Adrenal gland (tissue), 19 donors: ENCODE data around the gene OVOL2. TPM values are rescaled to one million over a fixed set of nuclear protein-coding genes. Genes with fewer than 3 reads are reported as not detected.
A peak's percentile ranks its signal among the peaks of the same experiment; 100 is the strongest.
"Not testable (repeated sequence)": the region's sequence is repeated elsewhere in the genome, so short reads cannot be mapped to it uniquely, and the experiment has no call there.

Source experiments
- DNase-seq, 7 donors: peaks; one replicate each; pipeline ENCODE4 v3.0.0-alpha.2; 2019 to 2020
- H3K27ac ChIP-seq, 5 donors: fragments of 200-600 bp; sonication (generic) in 4 of 5; 1 replicate in 3 of 5; 2 replicates in 2 of 5; pipeline versions ENCODE4 v1.5.1 to v1.8.0; 2016 to 2020; ENCODE audit warnings: mild to moderate bottlenecking in 1 of 5
- H3K27me3 ChIP-seq: fragments of 200-600 bp; 2 replicates; pipeline ENCODE4 v1.8.0; 2021
- H3K36me3 ChIP-seq, 2 donors: fragments of 200-600 bp; replicated peaks in 1 of 2; 1 replicate in 1 of 2; 2 replicates in 1 of 2; pipeline versions ENCODE4 v1.5.1 to v1.8.0; 2018 to 2022
- H3K4me1 ChIP-seq, 2 donors: fragments of 200-600 bp; replicated peaks in 1 of 2; 1 replicate in 1 of 2; 2 replicates in 1 of 2; pipeline versions ENCODE4 v1.5.1 to v1.8.0; 2018 to 2021
- H3K4me3 ChIP-seq, 4 donors: fragments of 200-600 bp; sonication (generic) in 3 of 4; one replicate each; pipeline ENCODE4 v1.5.1; 2016 to 2018
- H3K9me3 ChIP-seq, 3 donors: fragments of 200-600 bp; sonication (generic) in 1 of 3; replicated peaks in 1 of 3; 1 replicate in 2 of 3; 2 replicates in 1 of 3; pipeline versions ENCODE4 v1.5.1 to v1.8.0; 2016 to 2021
- CTCF ChIP-seq, 6 experiments: fragments of 450-650 bp in 4 of 6; fragments of 200-600 bp in 2 of 6; sonication (generic) in 1 of 6; IDR thresholded peaks; 1 replicate in 5 of 6; 2 replicates in 1 of 6; pipeline versions ENCODE4 v1.5.1 to v1.8.0; 2016 to 2021; ENCODE audit warnings: antibody characterized with exemption in 6 of 6, mild to moderate bottlenecking in 2 of 6, moderate library complexity in 1 of 6
- POLR2A ChIP-seq, 2 donors: fragments of 450-650 bp; IDR thresholded peaks; one replicate each; pipeline ENCODE4 v1.6.1; 2017; ENCODE audit warnings: antibody characterized with exemption in 2 of 2, mild to moderate bottlenecking in 2 of 2, moderate library complexity in 1 of 2
- WGBS, 4 donors: extraction: QIAGEN DNeasy Blood & Tissue Kit in 2 of 4; methylation state at CpG; one replicate each; pipeline versions ENCODE4 v1.1.5 to v1.1.7; 2013 to 2017; 5-methylcytosine and 5-hydroxymethylcytosine counted together
- intact Hi-C, 2 donors: fragments of 100-400 bp; cut with DNase I; formaldehyde crosslinking; loops; one replicate each; pipeline versions ENCODE4 v1.14.1 to v1.15.0; 2022 to 2023
- long read RNA-seq, 10 donors: library from polyadenylated mRNA in 3 of 10; unstranded in 2 of 10; stranded (forward) in 1 of 10; transcript quantifications; one replicate each; pipeline ENCODE4 v2.0.0 and lab custom pipeline, GENCODE V29; 2021 to 2026
- polyA plus RNA-seq, 3 donors: library from polyadenylated mRNA; stranded (reverse); fragments of 200-250 nt in 2 of 3; fragments of 350-450 nt in 1 of 3; fragmentation: Illumina TruSeq in 1 of 3; extraction: RNeasy Lipid Tissue Mini Kit (QIAGEN cat#74804) in 1 of 3; gene quantifications; one replicate each; pipeline ENCODE4 v1.2.3, GENCODE V29; 2013 to 2014
- total RNA-seq, 9 donors: library from RNA; depleted of rRNA in 4 of 9; stranded (reverse); fragments of >200 nt in 4 of 9; fragments of 120-200 nt in 1 of 9; fragmentation: NEBNext Ultra II Directional in 1 of 9; extraction: Animal tissue kit (Norgen Biotek cat#: 25700) in 1 of 9; gene quantifications; one replicate each; pipeline versions ENCODE4 v1.1.0 to v1.2.4, GENCODE V29; 2013 to 2023
- donor health status: healthy with polysubstance abuse.
- donor health status: Bipolar disorder and iron deficiency.
- donor health status: DM: yes; HTN: yes; CAD: no.
- donor health status: DM: no; HTN: no; CAD: no.
- donor health status: DM: no; HTN: no; CAD: no.
- donor health status: DM: yes; HTN: yes; CAD: no.

OVOL2 gene
- total RNA-seq (not detected), polyA plus RNA-seq (not detected)
- long read RNA-seq, donor 1 = 0 reads
- long read RNA-seq, donor 2 = 0 reads
- long read RNA-seq, donor 3, partial matches to known transcripts = 25 of 32 reads
- long read RNA-seq, donor 3, other reads (novel, unspliced or antisense) = 7 of 32 reads
- long read RNA-seq, donor 4 = 0 reads
- long read RNA-seq, donor 5 = 0 reads
- long read RNA-seq, donor 6, partial matches to known transcripts = 0 of 1 reads
- long read RNA-seq, donor 6, other reads (novel, unspliced or antisense) = 1 of 1 reads
- long read RNA-seq, donor 7, partial matches to known transcripts = 26 of 26 reads
- long read RNA-seq, donor 7, other reads (novel, unspliced or antisense) = 0 of 26 reads
- long read RNA-seq, donor 8 = 0 reads
- long read RNA-seq, donor 9 = 0 reads
- long read RNA-seq, donor 10, partial matches to known transcripts = 31 of 36 reads
- long read RNA-seq, donor 10, other reads (novel, unspliced or antisense) = 5 of 36 reads

DNA sequence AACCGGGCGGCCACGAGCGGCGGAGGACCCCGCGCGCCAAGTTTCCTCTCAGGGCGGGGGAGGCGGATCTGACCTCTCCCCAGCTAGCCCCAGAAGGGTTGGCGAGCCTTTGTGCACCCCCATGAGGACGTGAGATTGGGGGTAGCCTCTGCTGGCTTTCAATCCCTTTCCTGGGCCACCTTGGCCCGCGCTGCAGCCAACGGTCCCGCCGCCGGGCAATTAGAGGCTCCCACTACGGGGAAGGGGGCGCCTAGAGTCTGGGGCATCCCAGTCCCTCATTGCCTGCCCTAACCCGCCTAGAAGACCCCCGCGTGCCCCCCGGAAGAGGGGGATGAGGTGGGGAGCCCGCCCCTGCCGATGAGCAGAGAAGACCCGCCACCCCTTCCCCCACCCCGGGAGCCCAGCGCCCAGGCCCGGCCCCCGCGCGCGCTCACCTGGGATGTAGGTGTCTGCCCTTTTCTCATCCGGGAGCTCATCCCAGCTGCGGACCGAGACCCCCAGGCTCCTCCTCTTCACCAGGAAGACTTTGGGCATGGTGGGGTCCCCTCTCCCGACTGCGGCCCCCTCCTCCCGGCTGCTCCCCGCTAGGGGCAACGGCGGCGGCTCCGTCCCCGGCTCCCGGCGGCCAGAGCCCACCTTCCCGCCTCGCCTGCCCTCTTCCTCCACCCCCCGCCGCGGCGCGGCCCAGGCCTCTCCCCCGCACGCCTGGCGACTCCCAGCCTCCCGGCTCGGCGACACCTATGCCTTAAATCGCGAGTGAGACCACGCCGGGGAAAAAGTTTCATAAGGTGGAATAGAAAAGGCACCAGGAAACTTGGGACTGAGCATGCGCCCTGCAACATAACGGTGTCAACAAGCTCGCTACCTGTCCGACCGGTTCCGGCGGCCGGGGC, at the start of gene OVOL2:
Gene OVOL2 (minus strand): TSS at position 816 of the 893 bp plus-strand sequence. CDS start 282 bp downstream, at position 534.
- no peak within 1 kb of the TSS for H3K27ac ChIP-seq
- H3K4me1 ChIP-seq = peaks cover 10 to 19% of the 10 kb centered on the region in 2 donors
- TF ChIP-seq CTCF (IDR thresholded peaks at IDR 0.05) (no peak), POLR2A (IDR thresholded peaks at IDR 0.05) (no peak)
- WGBS, 4 donors = 0 to 2% (median 1%) methylated on average over 15 to 73 of the region's 73 CpGs
- intact Hi-C loops = no loop called here
- no peak for DNase-seq
- H3K36me3 ChIP-seq = no peaks in the 10 kb centered on the region
- H3K9me3 ChIP-seq = no peaks in the 10 kb centered on the region
- peak within 1 kb of the TSS in 2 of 4 donors; percentile 25 to 46 for H3K4me3 ChIP-seq
- H3K27me3 ChIP-seq = peaks cover 61% of the 10 kb centered on the region

GRCh38 chr20:18103497-18103896, 45.8 kb upstream of the OVOL2 start:
- intact Hi-C loops = no loop called here
- H3K4me3 ChIP-seq = no peak overlapping the region
- no peak overlapping the region for H3K27ac ChIP-seq
- no peaks in the 10 kb centered on the region for H3K9me3 ChIP-seq
- 61 to 64% (median 62%) methylated on average over 1 of the region's 1 CpG for WGBS, 4 donors
- H3K4me1 ChIP-seq = no peaks in the 10 kb centered on the region
- no peaks in the 10 kb centered on the region for H3K27me3 ChIP-seq
- H3K36me3 ChIP-seq = no peaks in the 10 kb centered on the region
- DNase-seq = no peak
- TF ChIP-seq POLR2A (IDR thresholded peaks at IDR 0.05) (no peak), CTCF (IDR thresholded peaks at IDR 0.05) (no peak)

DNA sequence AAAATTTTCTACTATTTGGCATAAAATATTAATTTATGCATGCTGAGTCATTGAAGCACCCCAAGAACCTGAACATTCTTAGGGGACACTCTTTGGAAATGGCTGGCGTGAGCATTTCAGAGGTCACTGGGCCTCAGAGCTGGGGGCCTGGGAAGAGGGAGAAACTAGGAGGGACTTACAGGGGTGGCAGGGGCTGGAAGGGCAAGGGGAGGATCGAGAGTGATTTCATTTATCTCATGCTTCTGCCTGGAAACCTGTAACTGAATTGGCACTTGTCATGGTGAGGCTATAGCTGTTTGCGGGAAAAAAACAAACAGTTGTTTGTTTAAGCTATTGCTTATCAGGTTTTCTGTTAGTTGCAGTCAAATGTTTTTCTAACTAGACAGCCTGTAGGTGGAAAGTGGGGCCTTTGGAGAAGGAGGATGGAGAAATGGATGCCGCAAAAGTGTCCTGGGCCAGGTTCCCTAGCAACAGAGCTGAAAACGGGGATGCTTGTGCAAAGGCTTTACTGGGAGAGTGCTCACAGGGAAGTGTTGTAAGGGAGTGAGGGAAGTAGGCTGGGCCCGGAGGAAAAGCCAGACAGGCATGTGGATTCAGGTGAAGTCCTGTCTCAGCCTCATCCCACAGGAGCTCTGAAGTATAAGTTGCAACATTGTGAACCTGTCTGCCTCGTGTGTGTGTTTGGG, 43.6 kb upstream of the OVOL2 start:
- intact Hi-C loops = no loop called here
- 51 to 56% (median 55%) methylated on average over 7 of the region's 7 CpGs for WGBS, 4 donors

DNA sequence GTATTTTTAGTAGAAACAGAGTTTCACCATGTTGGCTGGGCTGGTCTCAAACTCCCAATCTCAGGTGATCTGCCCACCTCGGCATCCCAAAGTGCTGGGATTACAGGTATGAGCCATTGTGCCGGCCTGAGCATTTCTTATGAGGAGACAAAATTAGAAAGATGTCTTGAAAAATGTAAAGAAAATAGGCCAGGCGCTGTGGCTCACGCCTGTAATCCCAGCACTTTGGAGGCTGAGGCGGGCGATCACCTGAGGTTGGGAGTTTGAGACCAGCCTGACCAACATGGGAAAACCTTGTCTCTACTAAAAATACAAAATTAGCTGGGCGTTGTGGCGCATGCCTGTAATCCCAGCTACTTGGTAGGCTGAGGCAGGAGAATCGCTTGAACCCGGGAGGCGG, 42.9 kb upstream of the OVOL2 start:
- intact Hi-C loops, H3K9me3 ChIP-seq, H3K27me3 ChIP-seq, H3K4me1 ChIP-seq, DNase-seq, H3K4me3 ChIP-seq, H3K27ac ChIP-seq, H3K36me3 ChIP-seq: not testable (repeated sequence)
- WGBS, 4 donors = 89 to 94% (median 93%) methylated on average over 11 of the region's 11 CpGs

More for the DNA sequence above, 43.6 kb upstream of the OVOL2 start:
- TF ChIP-seq POLR2A (IDR thresholded peaks at IDR 0.05) (no peak), CTCF (IDR thresholded peaks at IDR 0.05) (no peak)
- Histone ChIP-seq H3K36me3 (no peaks in the 10 kb centered on the region), H3K27me3 (no peaks in the 10 kb centered on the region), H3K27ac (no peak overlapping the region), H3K9me3 (no peaks in the 10 kb centered on the region), H3K4me3 (no peak overlapping the region), H3K4me1 (no peaks in the 10 kb centered on the region)
- no peak for DNase-seq
